Airway epithelial cell (primary cell): ENCODE data around the gene FKBP7. TPM values are rescaled to one million over a fixed set of nuclear protein-coding genes. Genes with fewer than 3 reads are reported as not detected.

Experiments used
- total RNA-seq: library from RNA; depleted of rRNA; stranded (reverse); fragments of >200 nt; gene quantifications from 2 replicates; pipeline ENCODE4 v1.2.3, GENCODE V29; 2015

Gene FKBP7
- 6.0 and 6.9 TPM in 2 replicates for total RNA-seq

DNA sequence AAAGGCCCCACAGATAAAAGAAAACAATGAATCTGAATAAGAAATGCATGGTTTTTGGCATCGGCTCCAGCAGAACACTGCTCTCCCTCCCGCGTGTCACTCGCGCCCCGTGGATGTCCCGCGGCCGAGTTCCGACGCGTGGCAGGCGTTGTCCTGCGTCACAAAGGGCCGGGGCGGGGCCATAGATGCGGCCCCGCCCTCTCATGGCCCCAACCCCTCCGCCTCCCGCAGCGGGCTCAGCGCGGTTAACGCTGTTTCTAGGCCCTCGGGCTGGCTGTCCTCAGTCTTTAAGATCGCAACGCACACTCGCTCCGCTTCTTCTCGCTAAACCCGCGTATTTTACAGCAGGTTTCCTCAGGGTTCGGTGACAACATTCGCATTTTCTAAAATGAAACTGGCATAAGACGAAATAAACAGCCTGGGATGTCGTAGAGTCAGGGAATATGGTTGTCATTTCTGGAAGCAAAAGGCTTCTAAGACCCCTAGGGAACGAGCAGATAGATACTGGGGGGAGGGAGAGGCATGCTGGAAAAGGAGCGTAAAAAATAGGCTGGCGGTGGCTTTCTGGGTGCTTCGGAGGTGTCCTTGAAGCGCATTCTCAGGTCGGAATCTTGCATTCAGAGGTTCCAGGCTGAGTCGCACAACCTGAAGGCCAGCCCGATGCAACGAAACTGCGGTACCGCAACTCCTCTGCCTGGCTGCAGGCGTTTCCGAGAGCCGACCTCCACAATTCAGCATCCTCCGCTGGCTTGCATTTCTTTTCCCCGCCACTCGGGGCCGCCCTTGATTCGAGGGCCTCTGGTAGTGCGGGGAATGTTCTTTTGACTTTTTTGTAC is at the start of gene FKBP7:
Gene FKBP7 (minus strand): TSS at position 162 of the 836 bp plus-strand sequence. CDS start 101 bp downstream, at position 61.

DNA sequence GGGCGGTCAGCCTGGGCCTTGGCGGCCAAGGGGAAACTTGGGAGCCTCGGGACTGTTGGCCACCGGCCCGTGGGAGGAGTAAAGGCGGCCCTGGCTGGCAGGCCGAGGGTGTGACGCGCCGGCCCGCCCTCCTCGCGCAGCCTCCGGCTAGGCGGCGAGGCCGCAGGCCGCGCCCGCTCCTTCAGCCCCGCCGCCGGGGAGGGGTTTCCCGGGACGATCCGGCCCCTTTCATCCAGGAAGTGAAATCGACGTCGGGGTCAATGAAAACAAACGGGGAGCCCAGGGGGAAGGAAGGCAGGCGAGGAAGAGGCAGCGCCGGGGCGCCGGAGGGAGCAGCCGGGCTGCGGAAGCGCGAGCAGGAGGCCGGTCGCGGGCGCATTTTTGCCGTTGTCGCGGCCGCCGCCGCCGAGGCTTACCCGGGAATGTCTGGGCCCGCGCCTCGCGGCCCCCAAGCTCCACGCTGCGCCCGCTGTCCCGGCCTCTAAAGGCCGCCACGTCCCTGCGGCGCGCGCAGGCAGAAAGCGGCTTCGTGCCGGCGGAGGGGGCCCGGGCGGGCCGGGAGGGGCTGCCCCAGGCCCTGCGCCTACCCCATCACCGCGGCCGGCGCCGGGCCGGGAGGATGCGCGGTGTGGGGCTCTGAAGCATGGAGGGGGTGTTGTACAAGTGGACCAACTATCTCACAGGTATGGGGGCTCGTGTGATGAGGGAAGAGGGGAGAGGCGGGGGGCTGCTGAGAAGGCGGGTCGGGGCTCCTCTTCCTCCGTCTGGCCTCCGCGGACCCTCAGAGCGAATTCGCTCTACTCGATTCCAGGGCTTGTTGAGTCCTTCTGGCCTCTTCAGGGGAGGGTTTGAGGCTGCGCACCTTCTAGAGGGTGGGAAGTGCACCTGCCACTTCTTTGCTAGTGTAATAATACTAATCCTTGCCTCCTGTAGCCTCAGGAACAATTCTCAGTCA is 2.1 kb upstream of the FKBP7 start, which contains the start of gene PLEKHA3:
Gene PLEKHA3 (plus strand): TSS at position 231 of the 955 bp plus-strand sequence. CDS start 413 bp downstream, at position 644.

GRCh38 chr2:178450774-178451525 is 27.4 kb downstream of the FKBP7 start, which contains the start of the genes PJVK and PRKRA:
Gene PJVK, plus strand, starts transcription at chr2:178451378. Its CDS starts 2,032 bp downstream, at chr2:178453410.
Gene PRKRA, minus strand, starts transcription at chr2:178451175. Its CDS starts 145 bp downstream, at chr2:178451030.

Other genes with a start within 250 kb of the FKBP7 start
- 39.3 and 41.2 TPM in 2 replicates for gene PRKRA, start 27.4 kb downstream of the FKBP7 start, total RNA-seq
- 0.74 and 0.78 TPM in 2 replicates for gene PJVK, start 27.2 kb downstream of the FKBP7 start, total RNA-seq
- 1.5 and 3.9 TPM in 2 replicates for gene PLEKHA3, start 1.9 kb upstream of the FKBP7 start, total RNA-seq